Fibroblast of pulmonary artery (primary cell): ENCODE results near the gene CEMP1.

Experiments used
- DNase-seq: peaks from one replicate; pipeline ENCODE4 v3.0.0-alpha.2; 2010; ENCODE audit warnings: low read depth
- H3K4me3 ChIP-seq: replicated peaks from 2 replicates; pipeline ENCODE4 v1.5.1; 2011; ENCODE audit warnings: low read depth, mild to moderate bottlenecking, control low read depth, low read length, moderate library complexity
- TF ChIP-seq, protein P1 (sequence below): IDR thresholded peaks from 2 replicates; pipeline ENCODE4 v1.5.1; 2011; ENCODE audit warnings: mild to moderate bottlenecking, control low read depth, low read length, inconsistent platforms; ENCODE audit errors: missing control alignments

CEMP1 gene

DNA sequence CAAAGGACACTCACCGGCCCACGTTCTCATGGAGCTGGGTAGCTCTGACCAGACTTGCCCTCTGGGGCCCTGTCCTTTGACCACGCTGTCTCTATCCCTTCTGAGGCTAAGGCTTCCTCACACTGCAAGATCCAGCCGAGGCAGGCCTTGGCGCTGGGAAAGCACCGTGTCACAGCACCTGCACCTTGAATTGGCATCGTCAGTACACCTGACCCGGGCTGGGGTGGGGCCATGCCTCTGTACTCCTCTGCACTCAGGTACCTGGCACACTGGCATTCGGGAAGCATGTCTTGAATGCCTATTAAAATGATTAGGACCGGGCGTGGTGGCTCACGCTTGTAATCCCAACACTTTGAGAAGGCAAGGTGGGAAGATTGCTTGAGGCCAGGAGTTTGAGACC lies 50.3 kb downstream of the CEMP1 start:
- DNase-seq = no peak
- H3K4me3 ChIP-seq = no peak overlapping the region
- TF ChIP-seq, protein P1, sequence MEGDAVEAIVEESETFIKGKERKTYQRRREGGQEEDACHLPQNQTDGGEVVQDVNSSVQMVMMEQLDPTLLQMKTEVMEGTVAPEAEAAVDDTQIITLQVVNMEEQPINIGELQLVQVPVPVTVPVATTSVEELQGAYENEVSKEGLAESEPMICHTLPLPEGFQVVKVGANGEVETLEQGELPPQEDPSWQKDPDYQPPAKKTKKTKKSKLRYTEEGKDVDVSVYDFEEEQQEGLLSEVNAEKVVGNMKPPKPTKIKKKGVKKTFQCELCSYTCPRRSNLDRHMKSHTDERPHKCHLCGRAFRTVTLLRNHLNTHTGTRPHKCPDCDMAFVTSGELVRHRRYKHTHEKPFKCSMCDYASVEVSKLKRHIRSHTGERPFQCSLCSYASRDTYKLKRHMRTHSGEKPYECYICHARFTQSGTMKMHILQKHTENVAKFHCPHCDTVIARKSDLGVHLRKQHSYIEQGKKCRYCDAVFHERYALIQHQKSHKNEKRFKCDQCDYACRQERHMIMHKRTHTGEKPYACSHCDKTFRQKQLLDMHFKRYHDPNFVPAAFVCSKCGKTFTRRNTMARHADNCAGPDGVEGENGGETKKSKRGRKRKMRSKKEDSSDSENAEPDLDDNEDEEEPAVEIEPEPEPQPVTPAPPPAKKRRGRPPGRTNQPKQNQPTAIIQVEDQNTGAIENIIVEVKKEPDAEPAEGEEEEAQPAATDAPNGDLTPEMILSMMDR = no peak
